NCI-H2227 (cell line): ENCODE measurements around the gene LSM14A.
"Not testable (repeated sequence)": the region's sequence is repeated elsewhere in the genome, so short reads cannot be mapped to it uniquely, and the experiment has no call there.

Source experiments
- DNase-seq: peaks from one replicate; lab custom pipeline; 2025; ENCODE audit not compliant: unreplicated experiment; lab: John Stamatoyannopoulos, UW

Gene LSM14A

DNA sequence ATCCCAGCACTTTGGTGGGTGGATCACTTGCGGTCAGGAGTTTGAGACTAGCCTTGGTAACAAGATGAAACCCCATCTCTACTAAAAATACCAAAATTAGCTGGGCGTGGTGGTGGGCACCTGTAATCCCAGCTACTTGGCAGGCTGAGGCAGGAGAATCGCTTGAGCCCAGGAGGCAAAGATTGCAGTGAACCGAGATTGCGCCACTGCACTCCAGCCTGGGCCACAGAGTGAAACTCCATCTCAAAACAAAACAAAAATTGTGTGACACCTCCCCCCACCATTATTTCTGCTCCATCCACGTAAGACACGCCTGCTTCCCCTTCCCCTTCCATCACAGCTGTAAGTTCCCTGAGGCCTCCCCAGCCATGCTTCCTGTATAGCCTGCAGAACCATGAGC is 13.3 kb upstream of the LSM14A start:
- DNase-seq: not testable (repeated sequence)

GRCh38 chr19:34159541-34159940 is 12.8 kb upstream of the LSM14A start:
- not testable (repeated sequence) for DNase-seq

DNA sequence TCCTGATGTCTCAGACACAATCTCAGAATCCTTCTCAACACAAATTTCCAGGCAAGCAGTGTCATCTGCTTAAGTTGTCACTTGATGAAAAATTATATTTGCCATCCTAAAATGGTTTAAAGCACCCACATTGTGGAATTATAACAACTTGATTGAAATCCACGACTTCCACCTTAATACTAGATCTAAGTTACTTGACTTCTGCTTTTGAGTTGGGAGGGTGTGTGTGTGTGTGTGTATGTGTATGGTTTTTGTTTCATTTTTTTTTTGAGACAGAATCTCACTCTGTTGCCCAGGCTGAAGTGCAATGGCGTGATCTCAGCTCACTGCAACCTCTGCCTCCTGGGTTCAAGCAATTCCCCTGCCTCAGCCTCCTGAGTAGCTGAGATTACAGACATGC is 10.4 kb upstream of the LSM14A start:
- DNase-seq: not testable (repeated sequence)

GRCh38 chr19:34165295-34165738 is 7.0 kb upstream of the LSM14A start:
- no peak for DNase-seq

DNA sequence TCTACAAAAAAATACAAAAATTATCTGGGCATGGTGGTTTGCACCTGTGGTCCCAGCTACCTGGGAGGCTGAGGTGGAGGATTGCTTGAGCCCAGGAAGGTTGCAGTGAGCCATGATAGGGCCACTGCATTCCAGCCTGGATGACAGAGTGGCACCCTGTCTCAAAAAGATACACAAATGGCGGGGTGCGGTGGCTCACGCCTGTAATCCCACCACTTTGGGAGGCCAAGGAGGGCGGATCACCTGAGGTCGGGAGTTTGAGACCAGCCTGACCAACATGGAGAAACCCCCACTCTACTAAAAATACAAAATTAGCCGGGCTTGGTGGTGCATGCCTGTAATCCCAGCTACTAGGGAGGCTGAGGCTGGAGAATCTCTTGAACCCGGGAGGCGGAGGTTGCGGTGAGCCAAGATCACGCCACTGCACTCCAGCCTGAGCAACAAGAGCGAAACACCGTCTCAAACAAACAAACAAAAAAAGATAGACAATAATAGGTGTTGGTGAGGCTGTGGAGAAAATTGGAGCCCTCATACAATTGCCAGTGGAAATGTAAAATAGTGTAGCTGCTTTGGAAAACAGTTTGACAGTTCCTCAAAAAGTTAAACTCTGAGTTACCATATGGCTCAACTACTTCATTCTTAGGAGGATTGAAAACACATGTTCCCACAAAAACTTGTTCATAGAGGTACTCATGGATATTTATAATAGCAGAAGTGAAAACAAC is 2.7 kb upstream of the LSM14A start:
- not testable (repeated sequence) for DNase-seq

GRCh38 chr19:34171539-34171876 is 796 bp upstream of the LSM14A start:
- no peak for DNase-seq

- peak; percentile 87 for DNase-seq
These were observed 423 bp downstream of the LSM14A start for GRCh38 chr19:34172661-34173192.

DNA sequence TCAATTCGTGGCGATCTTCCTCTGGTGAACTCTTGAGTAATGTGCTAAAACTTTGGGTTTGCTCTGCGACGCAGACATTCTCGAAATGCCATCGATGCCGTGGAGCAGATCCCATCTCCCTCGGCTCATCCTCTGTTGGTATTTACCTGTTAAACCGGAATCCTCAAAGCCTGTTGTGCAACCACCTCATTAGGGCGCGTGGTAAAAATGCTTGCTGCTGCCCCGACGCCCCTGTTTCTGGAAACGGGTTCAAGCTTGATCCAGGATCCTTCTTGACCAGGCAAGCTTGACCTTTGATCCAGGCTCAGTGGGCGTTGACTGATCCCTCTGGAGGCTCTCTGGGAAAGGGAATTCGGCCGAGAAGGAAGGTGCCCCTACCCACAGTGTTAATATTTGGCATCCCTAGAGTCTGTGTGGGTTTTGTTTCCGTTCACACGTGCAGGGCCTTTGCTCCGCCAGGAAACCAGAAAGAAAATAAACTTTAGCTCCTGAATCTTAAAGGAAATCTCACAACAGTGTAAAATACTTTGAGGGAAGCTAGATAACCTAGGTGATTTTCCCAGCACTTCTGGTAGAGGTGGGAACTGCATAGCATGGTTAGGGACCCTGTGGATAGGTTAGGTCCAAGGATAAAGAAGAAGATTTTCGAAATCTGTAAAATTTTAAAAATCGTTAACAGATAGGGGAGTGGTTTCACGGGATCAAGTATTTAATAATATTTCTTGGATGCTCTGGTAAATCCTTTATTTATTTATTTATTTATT is 1.1 kb downstream of the LSM14A start:
- peak; percentile 84 for DNase-seq

- DNase-seq: not testable (repeated sequence)
These were observed 2.9 kb downstream of the LSM14A start for GRCh38 chr19:34175173-34175572.

DNA sequence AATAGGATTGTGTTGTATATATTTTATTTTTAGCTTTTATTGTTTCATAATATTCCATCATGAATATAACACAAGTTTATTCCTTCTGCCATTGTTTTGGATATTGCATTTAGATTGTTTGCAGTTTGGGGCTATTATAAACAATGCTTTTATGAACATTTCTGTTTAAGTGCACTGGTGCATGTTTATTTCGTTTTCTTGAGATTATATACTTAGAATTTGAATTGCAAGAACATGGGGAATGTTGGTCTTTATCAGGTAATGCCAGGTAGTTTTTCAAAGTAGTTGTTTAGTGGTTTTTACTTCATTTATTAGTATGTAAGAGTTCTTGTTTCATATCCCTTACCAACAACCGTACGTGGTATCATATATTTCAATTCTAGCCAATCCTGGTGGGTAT is 4.3 kb downstream of the LSM14A start:
- DNase-seq: no peak

- DNase-seq: no peak
These were observed 5.9 kb downstream of the LSM14A start for GRCh38 chr19:34178274-34178610.

GRCh38 chr19:34179066-34179465 is 6.8 kb downstream of the LSM14A start:
- DNase-seq: no peak

DNA sequence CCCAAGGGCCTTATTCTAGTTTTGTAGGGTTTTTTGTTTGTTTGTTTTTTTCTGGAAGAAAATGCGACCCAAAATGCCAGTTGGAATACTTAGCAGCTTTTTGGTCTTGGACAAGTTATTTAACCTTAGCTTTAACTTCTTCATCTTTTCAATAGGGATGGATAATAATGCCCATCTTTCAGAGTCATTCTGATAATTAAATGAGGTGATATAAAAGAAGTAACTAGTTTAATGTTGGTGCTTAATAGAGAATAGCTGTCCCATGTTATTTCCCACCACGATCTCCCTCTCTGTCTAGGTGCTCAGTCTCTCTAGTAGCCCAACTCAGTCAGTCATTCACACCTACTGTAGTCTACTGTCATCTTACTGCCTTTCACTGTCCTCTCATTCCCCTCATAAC is 8.0 kb downstream of the LSM14A start:
- no peak for DNase-seq

GRCh38 chr19:34180709-34181108 is 8.4 kb downstream of the LSM14A start:
- no peak for DNase-seq

- no peak for DNase-seq
These were observed 9.0 kb downstream of the LSM14A start for GRCh38 chr19:34181111-34181864.

DNA sequence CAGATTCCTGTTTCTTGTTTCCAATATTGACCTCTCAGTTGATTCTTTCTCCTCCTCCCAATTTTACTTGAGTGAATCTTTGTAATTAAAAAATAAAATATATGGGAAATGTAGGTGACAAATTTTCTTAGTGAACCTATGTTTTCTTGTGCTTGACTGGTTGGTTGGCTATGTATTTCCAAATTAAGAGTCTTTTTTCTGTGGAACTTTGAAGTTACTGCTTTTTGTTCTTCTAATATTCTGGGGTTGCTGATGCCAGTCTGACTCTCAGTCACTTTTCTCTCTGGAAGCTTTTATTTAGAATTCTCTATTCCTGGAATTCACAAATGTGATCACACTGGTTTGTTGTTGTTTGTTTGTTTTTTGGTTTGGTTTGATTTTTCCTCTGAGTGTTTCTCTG is 9.8 kb downstream of the LSM14A start:
- DNase-seq: no peak

GRCh38 chr19:34184880-34185491 is 12.7 kb downstream of the LSM14A start:
- no peak for DNase-seq

DNA sequence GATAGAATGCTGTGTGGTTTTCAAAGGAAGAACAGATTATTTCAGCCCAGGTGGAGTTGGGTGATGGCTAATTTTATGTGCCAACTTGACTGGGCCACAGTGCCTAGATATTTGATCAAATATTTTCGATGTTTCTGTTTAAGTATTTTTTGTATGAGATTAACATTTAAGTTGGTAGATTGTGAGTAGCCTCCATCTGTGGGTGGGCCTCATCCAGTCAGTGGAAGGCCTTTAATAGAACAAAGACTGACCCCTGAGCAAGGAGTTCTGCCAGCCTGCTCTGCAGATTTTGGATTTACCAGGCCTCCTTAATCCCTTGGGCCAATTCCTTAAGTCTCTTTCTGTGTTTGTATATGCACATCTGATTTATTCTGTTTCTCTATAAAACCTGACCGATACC is 13.9 kb downstream of the LSM14A start:
- DNase-seq: no peak

DNA sequence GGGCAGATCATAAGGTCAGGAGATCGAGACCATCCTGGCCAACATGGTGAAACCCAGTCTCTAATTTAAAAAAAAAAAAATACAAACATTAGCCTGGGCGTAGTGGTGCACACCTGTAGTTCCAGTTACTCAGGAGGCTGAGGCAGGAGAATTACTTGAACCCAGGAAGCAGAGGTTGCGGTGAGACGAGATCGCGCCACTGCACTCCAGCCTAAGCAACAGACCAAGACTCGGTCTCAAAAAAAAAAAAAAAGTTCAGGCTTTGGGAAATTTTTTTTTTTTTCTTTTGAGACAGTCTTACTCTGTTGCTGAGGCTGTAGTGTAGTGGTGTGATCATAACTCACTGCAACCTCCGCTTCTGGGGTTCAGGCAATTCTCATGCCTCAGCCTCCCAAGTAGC is 14.7 kb downstream of the LSM14A start:
- DNase-seq: no peak

DNA sequence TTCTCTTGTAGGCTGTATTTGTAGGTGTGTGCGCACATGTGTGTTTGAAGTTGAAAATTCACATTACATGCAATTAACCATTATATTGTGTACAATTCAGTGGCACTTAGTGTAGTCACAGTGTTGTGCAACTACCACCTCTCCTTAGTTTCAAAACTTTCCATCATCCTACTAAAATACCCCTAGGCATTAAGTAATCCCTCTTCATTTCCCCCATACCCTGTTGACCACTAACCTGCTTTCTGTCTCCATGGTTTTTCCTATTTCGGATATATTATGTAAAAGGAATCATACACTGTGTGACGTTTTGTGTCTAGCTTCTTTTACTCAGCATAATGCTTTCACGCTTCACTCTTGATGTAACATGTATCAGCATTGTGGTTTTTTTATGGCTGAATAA is 16.1 kb downstream of the LSM14A start:
- no peak for DNase-seq

GRCh38 chr19:34189199-34189916 is 17.1 kb downstream of the LSM14A start:
- DNase-seq: no peak
